ENCODE measurements around the gene PRR7. TPM values are rescaled to one million over a fixed set of nuclear protein-coding genes. Genes with fewer than 3 reads are reported as not detected.

The PRR7 gene
- total RNA-seq, 2 experiments from 2014 or later, result 7.4 to 8.2 TPM

GRCh38 chr5:177432839-177433657 lies 13.6 kb upstream of the PRR7 start:
- H3K27me3 Mint-ChIP-seq (ENCODE audit: low read depth), result no peaks in the 10 kb centered on the region
- DNase-seq, result no peak
- peaks cover 76% of the 10 kb centered on the region for H3K36me3 Mint-ChIP-seq (ENCODE audit: low read depth)
- H3K9me3 Mint-ChIP-seq, result no peaks in the 10 kb centered on the region
- CTCF ChIA-PET, result interaction anchor here (1.1 to 10.3 kb wide), 6 partner anchors 12 to 42 kb away, joined by 3 to 111 read pairs (median 16); partner anchors contain the start of gene PRR7
- H3K4me3 Mint-ChIP-seq, result peak overlapping the region; percentile 15
- intact Hi-C loops (cut with micrococcal nuclease), result no loop called here
- peak overlapping the region; percentile 95 for H3K27ac Mint-ChIP-seq
- peaks cover 85% of the 10 kb centered on the region for H3K4me1 Mint-ChIP-seq (ENCODE audit: low read depth)

GRCh38 chr5:177433658-177434217 lies 12.9 kb upstream of the PRR7 start:
- DNase-seq, result no peak
- CTCF ChIA-PET, result interaction anchor here (1.1 to 10.3 kb wide), 6 partner anchors 11 to 43 kb away, joined by 3 to 111 read pairs (median 9); partner anchors contain the start of gene PRR7
- Mint-ChIP-seq H3K27ac (peak overlapping the region; percentile 95), H3K36me3 (ENCODE audit: low read depth) (peaks cover 76% of the 10 kb centered on the region), H3K9me3 (no peaks in the 10 kb centered on the region), H3K4me3 (no peak overlapping the region), H3K27me3 (ENCODE audit: low read depth) (no peaks in the 10 kb centered on the region), H3K4me1 (ENCODE audit: low read depth) (peaks cover 87% of the 10 kb centered on the region)
- intact Hi-C loops (cut with micrococcal nuclease), result loop anchor here (1.0 kb wide), 1 partner anchor 22 kb away; no protein-coding TSS in a partner anchor

- H3K27ac Mint-ChIP-seq, result peak overlapping the region; percentile 92
- DNase-seq, result peak; percentile 89
- intact Hi-C loops (cut with micrococcal nuclease), result loop anchor here (1.0 kb wide), 1 partner anchor 21 kb away; no protein-coding TSS in a partner anchor
- peaks cover 83% of the 10 kb centered on the region for H3K4me1 Mint-ChIP-seq (ENCODE audit: low read depth)
- H3K4me3 Mint-ChIP-seq, result no peak overlapping the region
- CTCF ChIA-PET, result interaction anchor here (1.2 to 10.3 kb wide), 5 partner anchors 10 to 43 kb away, joined by 4 to 111 read pairs (median 10); partner anchors contain the start of gene PRR7
- H3K36me3 Mint-ChIP-seq (ENCODE audit: low read depth), result peaks cover 72% of the 10 kb centered on the region
- H3K9me3 Mint-ChIP-seq, result no peaks in the 10 kb centered on the region
- H3K27me3 Mint-ChIP-seq (ENCODE audit: low read depth), result no peaks in the 10 kb centered on the region
Observed at GRCh38 chr5:177434437-177434836, 12.2 kb upstream of the PRR7 start.

GRCh38 chr5:177434942-177435738 lies 11.5 kb upstream of the PRR7 start:
- no peak overlapping the region for H3K4me3 Mint-ChIP-seq
- peaks cover 72% of the 10 kb centered on the region for H3K36me3 Mint-ChIP-seq (ENCODE audit: low read depth)
- DNase-seq, result no peak
- peak overlapping the region; percentile 92 for H3K27ac Mint-ChIP-seq
- intact Hi-C loops (cut with micrococcal nuclease), result loop anchor here (1.0 kb wide), 1 partner anchor 20 kb away; no protein-coding TSS in a partner anchor
- H3K4me1 Mint-ChIP-seq (ENCODE audit: low read depth), result peaks cover 83% of the 10 kb centered on the region
- CTCF ChIA-PET, result interaction anchor here (1.2 to 10.3 kb wide), 5 partner anchors 10 to 44 kb away, joined by 4 to 111 read pairs (median 10); partner anchors contain the start of gene PRR7
- H3K27me3 Mint-ChIP-seq (ENCODE audit: low read depth), result no peaks in the 10 kb centered on the region
- no peaks in the 10 kb centered on the region for H3K9me3 Mint-ChIP-seq

GRCh38 chr5:177435847-177436536 lies 10.6 kb upstream of the PRR7 start:
- CTCF ChIA-PET, result interaction anchor here (1.1 to 1.4 kb wide), 2 partner anchors 9 to 22 kb away, joined by 4 read pairs; no protein-coding TSS in a partner anchor
- intact Hi-C loops (cut with micrococcal nuclease), result no loop called here
- Mint-ChIP-seq H3K27me3 (ENCODE audit: low read depth) (no peaks in the 10 kb centered on the region), H3K9me3 (no peaks in the 10 kb centered on the region), H3K4me3 (no peak overlapping the region), H3K4me1 (ENCODE audit: low read depth) (peaks cover 80% of the 10 kb centered on the region), H3K36me3 (ENCODE audit: low read depth) (peaks cover 69% of the 10 kb centered on the region), H3K27ac (peak overlapping the region; percentile 50)
- no peak for DNase-seq

GRCh38 chr5:177437623-177438022 lies 9.0 kb upstream of the PRR7 start:
- CTCF ChIA-PET, result interaction anchor here (0.8 to 5.0 kb wide), 5 partner anchors 13 to 47 kb away, joined by 3 to 39 read pairs (median 4); no protein-coding TSS in a partner anchor
- intact Hi-C loops (cut with micrococcal nuclease), result no loop called here
- Mint-ChIP-seq H3K9me3 (no peaks in the 10 kb centered on the region), H3K27ac (peak overlapping the region; percentile 50), H3K4me3 (no peak overlapping the region), H3K4me1 (ENCODE audit: low read depth) (peaks cover 72% of the 10 kb centered on the region), H3K36me3 (ENCODE audit: low read depth) (peaks cover 63% of the 10 kb centered on the region), H3K27me3 (ENCODE audit: low read depth) (no peaks in the 10 kb centered on the region)
- DNase-seq, result no peak

- Mint-ChIP-seq H3K9me3 (no peaks in the 10 kb centered on the region), H3K27me3 (ENCODE audit: low read depth) (no peaks in the 10 kb centered on the region), H3K36me3 (ENCODE audit: low read depth) (peaks cover 56% of the 10 kb centered on the region), H3K4me3 (no peak overlapping the region), H3K27ac (peak overlapping the region; percentile 73), H3K4me1 (ENCODE audit: low read depth) (peaks cover 66% of the 10 kb centered on the region)
- CTCF ChIA-PET, result interaction anchor here (5.0 kb wide), 1 partner anchor 35 kb away, joined by 39 read pairs; no protein-coding TSS in a partner anchor
- no peak for DNase-seq
- intact Hi-C loops (cut with micrococcal nuclease), result no loop called here
Observed at GRCh38 chr5:177438468-177438867, 8.1 kb upstream of the PRR7 start.

GRCh38 chr5:177439518-177440053 lies 7.0 kb upstream of the PRR7 start:
- CTCF ChIA-PET, result interaction anchor here (0.6 to 5.0 kb wide), 6 partner anchors 16 to 77 kb away, joined by 3 to 39 read pairs (median 6); no protein-coding TSS in a partner anchor
- no peak for DNase-seq
- Mint-ChIP-seq H3K27ac (peak overlapping the region; percentile 90), H3K36me3 (ENCODE audit: low read depth) (peaks cover 50% of the 10 kb centered on the region), H3K4me1 (ENCODE audit: low read depth) (peaks cover 65% of the 10 kb centered on the region), H3K9me3 (no peaks in the 10 kb centered on the region), H3K27me3 (ENCODE audit: low read depth) (no peaks in the 10 kb centered on the region), H3K4me3 (no peak overlapping the region)
- intact Hi-C loops (cut with micrococcal nuclease), result loop anchor here (1.0 kb wide), 1 partner anchor 10 kb away; no protein-coding TSS in a partner anchor

GRCh38 chr5:177440211-177440989 lies 6.2 kb upstream of the PRR7 start:
- Mint-ChIP-seq H3K4me3 (no peak overlapping the region), H3K27me3 (ENCODE audit: low read depth) (no peaks in the 10 kb centered on the region), H3K4me1 (ENCODE audit: low read depth) (peaks cover 66% of the 10 kb centered on the region), H3K27ac (peak overlapping the region; percentile 90), H3K36me3 (ENCODE audit: low read depth) (peaks cover 46% of the 10 kb centered on the region), H3K9me3 (no peaks in the 10 kb centered on the region)
- CTCF ChIA-PET, result interaction anchor here (1.0 to 5.0 kb wide), 5 partner anchors 15 to 125 kb away, joined by 3 to 39 read pairs (median 7); no protein-coding TSS in a partner anchor
- intact Hi-C loops (cut with micrococcal nuclease), result loop anchor here (1.0 kb wide), 1 partner anchor 11 kb away; no protein-coding TSS in a partner anchor
- peak; percentile 84 for DNase-seq

- Mint-ChIP-seq H3K9me3 (no peaks in the 10 kb centered on the region), H3K4me3 (no peak overlapping the region), H3K4me1 (ENCODE audit: low read depth) (peaks cover 68% of the 10 kb centered on the region), H3K27ac (peak overlapping the region; percentile 90), H3K36me3 (ENCODE audit: low read depth) (peaks cover 42% of the 10 kb centered on the region), H3K27me3 (ENCODE audit: low read depth) (no peaks in the 10 kb centered on the region)
- intact Hi-C loops (cut with micrococcal nuclease), result loop anchor here (1.0 kb wide), 1 partner anchor 12 kb away; no protein-coding TSS in a partner anchor
- CTCF ChIA-PET, result interaction anchor here (1.0 to 7.0 kb wide), 5 partner anchors 14 to 126 kb away, joined by 3 to 53 read pairs (median 11); no protein-coding TSS in a partner anchor
- no peak for DNase-seq
Observed at GRCh38 chr5:177440990-177441780, 5.4 kb upstream of the PRR7 start.

Data from activated naive CD4-positive, alpha-beta T cell treated with anti-CD3 and anti-CD28 coated beads for 36 hours (primary cell).